Inferior parietal cortex (tissue), 1 donor: ENCODE measurements around the gene SFSWAP.
"Not testable (repeated sequence)": the region's sequence is repeated elsewhere in the genome, so short reads cannot be mapped to it uniquely, and the experiment has no call there.

ENCODE experiments used
- DNase-seq: peaks from one replicate; pipeline ENCODE4 v3.0.0-alpha.2; 2016; ENCODE audit errors: extremely low spot score

Gene SFSWAP

DNA sequence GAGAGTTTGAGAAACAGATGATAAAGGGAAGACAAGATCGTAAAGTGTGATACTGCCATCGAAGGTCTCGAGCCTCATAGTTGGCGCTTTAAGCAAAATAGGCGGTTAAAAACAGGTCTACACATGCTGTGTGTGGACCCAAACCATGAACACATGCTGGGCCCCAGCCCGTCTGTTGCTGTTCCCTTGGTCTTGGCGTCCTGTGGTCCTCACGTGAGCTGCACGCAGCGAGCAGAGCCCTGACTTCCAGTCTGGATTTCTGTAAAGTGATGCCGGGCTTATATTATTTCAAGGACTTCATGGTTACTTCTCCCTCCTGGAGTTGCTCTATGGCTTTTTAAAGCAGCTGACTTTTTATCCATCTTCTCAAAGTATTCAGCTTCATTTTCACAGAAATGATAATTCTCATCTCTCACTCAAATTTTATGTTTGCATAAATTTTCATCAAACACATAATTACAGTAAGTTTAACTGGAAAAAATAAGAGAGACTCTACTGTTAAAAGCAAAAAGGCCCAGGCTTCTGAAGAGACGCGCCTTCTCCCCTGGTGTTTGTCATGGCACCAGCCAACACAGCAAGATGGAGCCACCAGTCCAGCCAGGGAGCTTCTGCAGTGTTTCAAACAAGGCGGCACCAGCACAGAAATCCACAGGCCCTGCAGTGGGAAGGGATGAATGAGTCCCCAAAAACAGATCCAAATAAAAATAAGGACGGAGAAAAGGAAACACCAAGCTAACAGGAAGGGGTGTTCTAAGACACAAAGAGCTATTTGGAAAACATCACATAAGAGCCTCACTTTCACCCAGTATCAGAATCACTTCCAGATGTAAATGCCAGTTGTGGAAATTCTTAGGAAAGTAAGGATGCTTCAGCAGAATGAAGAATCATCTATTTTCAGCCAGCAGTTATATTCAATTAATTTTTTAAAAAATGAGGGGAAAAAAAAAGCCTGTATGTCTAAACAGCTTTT is 24.9 kb downstream of the SFSWAP start:
- no peak for DNase-seq

DNA sequence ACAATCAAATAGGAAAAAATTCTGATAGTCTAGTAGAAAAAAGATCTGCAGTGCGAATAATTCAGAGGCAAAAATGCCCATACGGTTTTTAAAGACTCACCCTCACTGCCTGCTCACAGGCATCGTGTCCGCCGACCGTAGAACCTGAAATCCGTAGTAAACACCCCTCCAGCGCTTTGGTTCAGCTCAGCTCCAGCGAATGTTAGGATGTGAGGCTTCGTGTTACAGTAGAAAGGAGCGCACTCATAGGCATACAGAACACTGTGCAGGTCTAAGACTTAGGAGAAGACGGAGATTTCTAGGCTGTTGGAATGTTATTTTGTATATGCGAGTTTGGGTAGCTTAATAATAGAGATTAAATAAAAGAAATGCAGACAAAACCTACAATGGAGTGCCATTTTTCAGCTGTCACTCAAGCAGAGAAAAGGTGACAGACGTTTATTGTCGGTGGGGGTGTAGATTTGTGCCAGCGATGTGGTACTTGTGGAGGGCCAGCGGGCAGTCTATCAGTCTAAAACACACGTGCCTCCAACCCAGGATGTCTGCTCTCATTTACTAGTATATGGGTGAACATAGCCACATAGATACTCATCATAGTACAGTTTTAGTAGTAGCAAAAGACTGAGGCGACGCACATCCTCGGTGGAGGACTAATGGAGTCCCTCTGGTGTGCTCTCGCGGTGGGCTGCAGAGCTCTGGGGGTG is 25.7 kb downstream of the SFSWAP start:
- no peak for DNase-seq

- DNase-seq, result no peak
Observed at GRCh38 chr12:131737150-131737827, 26.4 kb downstream of the SFSWAP start.

GRCh38 chr12:131738196-131738595 is 27.3 kb downstream of the SFSWAP start:
- DNase-seq, result peak; percentile 71

- DNase-seq, result no peak
Observed at GRCh38 chr12:131740626-131741025, 29.7 kb downstream of the SFSWAP start.

DNA sequence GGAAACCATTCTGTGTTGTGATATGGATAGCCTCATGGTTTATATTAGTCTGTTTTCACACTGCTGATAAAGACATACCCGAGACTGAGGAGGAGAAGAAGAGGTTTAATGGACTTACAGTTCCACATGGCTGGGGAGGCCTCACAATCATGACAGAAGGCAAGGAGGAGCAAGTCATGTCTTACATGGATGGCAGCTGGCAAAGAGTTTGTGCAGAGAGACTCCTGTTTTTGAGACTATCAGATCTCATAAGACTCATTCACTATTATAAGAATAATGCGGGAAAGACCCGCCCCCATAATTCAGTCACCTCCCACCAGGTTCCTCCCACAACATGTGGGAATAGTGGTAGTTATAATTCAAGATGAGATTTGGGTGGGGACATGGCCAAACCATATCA is 31.9 kb downstream of the SFSWAP start:
- DNase-seq, result not testable (repeated sequence)

GRCh38 chr12:131743410-131743809 is 32.5 kb downstream of the SFSWAP start:
- DNase-seq, result not testable (repeated sequence)

DNA sequence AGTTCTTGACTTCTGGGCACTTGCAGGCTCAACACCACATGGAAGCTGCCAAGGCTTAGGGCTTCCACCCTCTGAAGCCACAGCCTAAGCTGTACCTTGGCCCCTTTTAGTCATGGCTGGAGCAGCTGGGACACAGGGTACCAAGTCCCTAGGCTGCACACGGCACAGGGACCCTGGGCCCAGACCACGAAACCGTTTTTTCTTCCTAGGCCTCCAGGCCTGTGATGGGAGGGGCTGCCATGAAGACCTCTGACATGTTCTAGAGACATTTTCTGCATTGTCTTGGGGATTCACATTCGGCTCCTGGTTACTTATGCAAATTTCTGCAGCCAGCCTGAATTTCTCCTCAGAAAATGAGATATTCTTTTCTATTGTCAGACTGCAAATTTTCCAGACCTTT is 33.0 kb downstream of the SFSWAP start:
- not testable (repeated sequence) for DNase-seq

DNA sequence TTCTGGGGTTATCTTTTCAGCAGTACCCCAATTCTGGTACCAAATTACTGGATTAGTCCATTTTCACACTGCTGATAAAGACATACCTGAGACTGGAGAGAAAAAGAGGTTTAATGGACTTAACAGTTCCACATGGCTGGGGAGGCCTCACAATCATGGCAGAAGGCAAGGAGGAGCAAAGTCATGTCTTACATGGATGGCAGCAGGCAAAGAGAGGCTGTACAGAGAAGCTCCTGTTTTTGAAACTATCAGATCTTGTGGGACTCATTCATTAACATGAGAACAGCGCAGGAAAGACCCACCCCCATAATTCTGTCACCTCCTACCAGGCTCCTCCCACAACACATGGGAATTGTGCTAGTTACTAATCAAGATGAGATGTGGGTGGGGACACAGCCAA is 33.8 kb downstream of the SFSWAP start:
- not testable (repeated sequence) for DNase-seq

DNA sequence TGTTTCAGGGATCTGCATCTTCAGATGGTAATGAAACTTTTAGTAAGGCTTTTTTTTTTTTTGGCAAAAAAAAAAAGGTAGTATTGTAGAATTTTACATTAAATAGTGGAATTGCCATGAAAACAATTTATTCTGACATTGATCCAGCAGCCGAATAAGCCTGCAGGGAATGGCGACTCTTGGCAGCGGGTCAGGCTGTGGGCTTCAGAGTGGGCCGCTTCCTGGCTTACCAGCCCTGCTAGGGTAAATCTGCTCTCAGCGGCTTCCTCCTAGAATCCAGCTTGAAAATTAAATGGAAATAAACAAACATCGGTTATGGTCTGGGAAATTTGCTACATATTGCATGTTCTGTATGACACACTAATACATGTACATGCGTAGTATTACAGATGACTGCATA is 34.8 kb downstream of the SFSWAP start:
- no peak for DNase-seq

DNA sequence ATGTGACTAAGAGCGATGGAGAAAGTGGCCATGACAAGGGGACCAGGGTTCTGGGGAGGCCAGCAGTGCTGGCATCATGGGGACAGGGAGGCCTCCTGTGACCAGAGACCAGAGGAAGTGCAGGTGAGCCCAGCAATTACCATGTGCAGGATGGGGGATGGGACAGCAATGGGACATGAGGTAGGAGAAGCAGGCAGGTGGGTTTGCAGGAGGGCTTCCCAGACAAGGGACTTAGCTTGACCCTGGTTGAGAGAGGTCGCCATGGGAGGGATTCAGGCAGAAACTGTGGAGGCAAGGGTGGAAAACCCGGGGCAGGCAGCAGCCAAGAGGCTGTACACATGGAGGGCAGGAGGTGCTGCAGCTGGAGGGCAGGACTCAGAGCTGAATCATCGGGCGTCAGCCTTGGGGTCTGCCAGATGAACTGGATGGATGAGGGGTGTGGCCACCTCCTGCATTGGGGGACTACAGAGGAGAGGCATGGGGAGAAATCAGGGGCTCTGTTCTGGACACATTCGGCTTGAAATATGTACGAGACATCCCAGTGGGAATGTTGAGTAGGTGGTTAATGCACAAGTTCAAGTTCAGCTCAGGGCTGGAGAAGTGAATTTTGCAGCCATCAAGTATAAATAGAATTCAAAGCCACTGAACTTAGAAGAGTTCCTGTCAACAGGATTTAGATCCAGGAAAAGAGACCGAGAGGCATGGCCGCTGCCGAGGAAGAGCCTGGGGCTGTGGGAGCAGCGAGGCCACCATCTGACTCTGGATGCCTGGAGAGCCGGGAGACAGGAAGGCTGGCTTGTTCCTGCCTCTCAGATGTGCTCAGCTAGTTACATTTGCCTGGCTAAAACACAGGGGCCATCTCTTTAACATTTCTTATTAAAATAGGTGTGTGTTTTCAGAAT is 36.6 kb downstream of the SFSWAP start:
- no peak for DNase-seq

DNA sequence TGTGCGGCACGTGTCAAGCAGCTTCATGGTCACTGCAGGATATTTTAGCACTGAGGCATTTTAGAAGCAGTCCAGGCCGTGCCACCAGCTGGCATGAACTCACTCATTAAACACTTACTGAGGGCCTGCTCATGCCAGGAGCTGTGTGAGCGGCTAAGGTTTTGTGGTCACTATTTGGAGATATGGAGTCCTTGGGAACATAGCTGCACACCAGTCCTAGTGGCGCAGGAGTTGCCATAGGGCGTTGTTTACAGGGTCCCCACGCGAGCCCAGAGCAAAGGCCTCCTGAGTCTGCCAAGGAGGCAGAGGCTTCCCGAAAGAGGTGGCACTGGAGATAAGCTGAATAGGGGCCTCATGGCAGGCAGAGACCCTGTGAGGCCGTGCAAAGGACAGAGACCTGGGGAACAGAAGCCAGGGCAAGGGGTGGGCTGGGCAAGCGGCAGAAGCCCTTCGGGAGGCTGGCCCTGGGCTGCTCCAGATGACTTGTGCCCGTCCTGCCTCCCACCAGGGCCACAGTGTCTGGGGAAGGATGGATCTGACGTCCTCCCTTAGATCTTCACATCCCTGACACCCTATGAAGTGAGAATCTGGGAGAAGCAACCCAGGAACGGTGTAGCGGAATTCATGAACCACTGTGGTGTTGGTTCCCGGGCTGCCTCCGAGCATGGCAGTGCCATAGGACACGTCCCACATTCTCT is 38.9 kb downstream of the SFSWAP start:
- DNase-seq, result no peak

- no peak for DNase-seq
Observed at GRCh38 chr12:131751335-131751734, 40.4 kb downstream of the SFSWAP start.

GRCh38 chr12:131752451-131752850 is 41.6 kb downstream of the SFSWAP start:
- DNase-seq, result no peak

DNA sequence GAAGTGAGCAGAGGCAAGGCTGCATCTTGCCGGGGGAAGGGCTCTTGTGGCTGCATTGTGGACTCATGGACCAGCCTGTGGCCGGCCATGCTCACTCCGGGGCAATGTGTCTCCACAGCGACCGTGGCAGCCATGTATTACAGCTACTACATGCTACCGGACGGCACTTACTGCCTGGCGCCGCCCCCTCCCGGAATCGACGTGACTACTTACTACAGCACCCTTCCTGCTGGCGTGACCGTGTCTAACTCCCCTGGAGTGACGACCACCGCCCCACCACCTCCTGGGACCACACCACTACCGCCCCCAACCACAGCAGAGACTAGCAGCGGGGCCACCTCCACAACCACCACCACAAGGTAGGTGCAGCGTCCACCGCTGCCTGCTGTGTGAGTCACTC is 42.1 kb downstream of the SFSWAP start:
- DNase-seq, result no peak

GRCh38 chr12:131753757-131754156 is 42.9 kb downstream of the SFSWAP start:
- DNase-seq, result no peak

DNA sequence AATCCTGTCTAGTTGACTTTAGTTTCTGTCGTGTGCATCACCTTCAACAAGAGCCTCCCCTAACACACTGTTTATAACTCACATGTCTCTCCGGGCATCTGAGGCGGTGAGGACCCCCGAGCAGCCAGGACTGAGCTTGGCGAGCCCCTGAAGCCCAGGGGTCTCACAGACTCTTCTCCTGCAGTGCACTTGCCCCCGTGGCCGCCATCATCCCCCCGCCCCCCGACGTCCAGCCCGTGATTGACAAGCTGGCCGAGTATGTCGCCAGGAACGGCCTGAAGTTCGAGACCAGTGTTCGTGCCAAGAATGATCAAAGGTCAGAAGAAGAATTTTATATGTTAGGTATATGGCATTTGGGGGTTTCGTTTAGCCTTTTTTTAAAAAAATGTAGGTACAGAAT is 43.3 kb downstream of the SFSWAP start:
- DNase-seq, result no peak

GRCh38 chr12:131755305-131756113 is 44.6 kb downstream of the SFSWAP start:
- DNase-seq, result no peak

- no peak for DNase-seq
Observed at GRCh38 chr12:131756441-131756840, 45.6 kb downstream of the SFSWAP start.

GRCh38 chr12:131757111-131757510 is 46.2 kb downstream of the SFSWAP start:
- no peak for DNase-seq
